Measurements from ENCODE around the gene CELF4. TPM values are rescaled to one million over a fixed set of nuclear protein-coding genes. Genes with fewer than 3 reads are reported as not detected.

CELF4 gene
- total RNA-seq, 1 donor from 2014 or later = 2.3 TPM

DNA sequence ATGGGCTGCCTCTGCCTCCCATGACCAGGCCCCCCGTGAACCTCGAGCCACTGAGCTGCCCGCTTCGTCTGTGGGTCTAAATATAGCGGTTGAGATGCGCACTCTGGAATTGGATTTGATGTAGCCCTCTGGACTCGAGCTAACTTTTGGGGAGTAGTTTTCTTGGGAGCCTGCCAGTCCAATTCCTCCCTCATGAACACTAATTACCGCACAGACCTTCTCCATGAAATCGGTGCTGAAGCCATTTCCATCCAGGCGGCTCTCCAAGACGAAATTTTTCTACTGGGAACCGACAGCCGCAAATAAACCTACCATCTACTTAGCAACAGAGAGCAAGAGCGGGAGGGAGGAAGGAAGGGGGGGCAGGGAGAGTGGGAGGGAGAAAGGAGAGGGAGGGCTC, 63.6 kb downstream of the CELF4 start:
- peak overlapping the region; percentile 97 for H3K27ac Mint-ChIP-seq
- no peak overlapping the region for H3K4me3 Mint-ChIP-seq
- H3K36me3 Mint-ChIP-seq = no peaks in the 10 kb centered on the region
- no peak for DNase-seq (ENCODE audit: low spot score in 2 of 2, unreplicated experiment in 2 of 2)
- no peaks in the 10 kb centered on the region for H3K27me3 Mint-ChIP-seq (ENCODE audit: low read depth)
- TF ChIP-seq, protein P1, sequence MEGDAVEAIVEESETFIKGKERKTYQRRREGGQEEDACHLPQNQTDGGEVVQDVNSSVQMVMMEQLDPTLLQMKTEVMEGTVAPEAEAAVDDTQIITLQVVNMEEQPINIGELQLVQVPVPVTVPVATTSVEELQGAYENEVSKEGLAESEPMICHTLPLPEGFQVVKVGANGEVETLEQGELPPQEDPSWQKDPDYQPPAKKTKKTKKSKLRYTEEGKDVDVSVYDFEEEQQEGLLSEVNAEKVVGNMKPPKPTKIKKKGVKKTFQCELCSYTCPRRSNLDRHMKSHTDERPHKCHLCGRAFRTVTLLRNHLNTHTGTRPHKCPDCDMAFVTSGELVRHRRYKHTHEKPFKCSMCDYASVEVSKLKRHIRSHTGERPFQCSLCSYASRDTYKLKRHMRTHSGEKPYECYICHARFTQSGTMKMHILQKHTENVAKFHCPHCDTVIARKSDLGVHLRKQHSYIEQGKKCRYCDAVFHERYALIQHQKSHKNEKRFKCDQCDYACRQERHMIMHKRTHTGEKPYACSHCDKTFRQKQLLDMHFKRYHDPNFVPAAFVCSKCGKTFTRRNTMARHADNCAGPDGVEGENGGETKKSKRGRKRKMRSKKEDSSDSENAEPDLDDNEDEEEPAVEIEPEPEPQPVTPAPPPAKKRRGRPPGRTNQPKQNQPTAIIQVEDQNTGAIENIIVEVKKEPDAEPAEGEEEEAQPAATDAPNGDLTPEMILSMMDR (IDR thresholded peaks at IDR 0.05; ENCODE audit: unreplicated experiment) = no peak
- peaks cover 45% of the 10 kb centered on the region for H3K4me1 Mint-ChIP-seq
- H3K9me3 Mint-ChIP-seq = no peaks in the 10 kb centered on the region

DNA sequence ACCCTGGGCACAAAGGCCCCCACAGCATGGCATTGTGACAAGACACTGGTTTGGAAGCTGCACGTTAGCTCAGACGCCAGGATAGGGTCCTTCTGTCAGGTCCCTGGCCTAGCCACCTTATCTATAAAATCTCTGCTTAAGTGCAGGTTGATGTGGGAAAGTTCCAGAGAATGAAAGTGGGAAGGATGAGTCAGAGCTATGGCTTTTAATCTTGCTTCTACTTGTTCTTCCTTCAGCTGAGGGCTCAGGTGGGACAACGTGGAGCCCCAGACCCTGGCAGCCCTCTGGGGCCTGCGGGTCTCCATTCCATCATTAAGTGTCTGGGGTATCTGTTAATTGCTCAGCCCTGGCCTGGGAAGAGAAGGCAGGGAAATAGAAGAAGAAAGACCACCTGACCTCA, 64.5 kb downstream of the CELF4 start:
- Mint-ChIP-seq H3K9me3 (no peaks in the 10 kb centered on the region), H3K36me3 (no peaks in the 10 kb centered on the region), H3K27me3 (ENCODE audit: low read depth) (no peaks in the 10 kb centered on the region), H3K4me3 (no peak overlapping the region), H3K4me1 (peaks cover 45% of the 10 kb centered on the region), H3K27ac (peak overlapping the region; percentile 97)
- no peak for DNase-seq (ENCODE audit: low spot score in 2 of 2, unreplicated experiment in 2 of 2)
- TF ChIP-seq, protein P1 (IDR thresholded peaks at IDR 0.05; ENCODE audit: unreplicated experiment) = no peak

DNA sequence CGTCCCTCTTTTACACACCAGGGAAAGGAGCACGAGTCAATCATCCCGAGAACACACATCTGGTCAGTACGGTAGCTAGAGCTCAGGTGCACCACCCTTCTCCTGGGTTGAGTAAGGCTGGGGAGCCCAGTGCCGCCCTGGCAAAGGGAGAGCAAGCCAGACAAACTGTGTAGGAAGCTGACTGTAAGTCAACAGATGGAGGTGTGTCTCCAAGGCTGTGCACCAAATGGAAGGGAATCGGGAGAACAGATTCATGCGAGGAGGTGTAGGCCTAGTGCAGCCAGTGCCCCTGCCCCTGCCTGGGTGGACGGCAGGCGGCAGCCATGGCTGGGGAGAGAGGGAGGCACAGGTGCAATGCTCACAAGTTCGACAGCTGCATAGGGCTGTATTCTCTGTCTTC, 65.7 kb downstream of the CELF4 start:
- TF ChIP-seq, protein P1 (IDR thresholded peaks at IDR 0.05; ENCODE audit: unreplicated experiment) = no peak
- Mint-ChIP-seq H3K4me1 (peaks cover 36% of the 10 kb centered on the region), H3K4me3 (no peak overlapping the region), H3K9me3 (no peaks in the 10 kb centered on the region), H3K27ac (no peak overlapping the region), H3K36me3 (no peaks in the 10 kb centered on the region), H3K27me3 (ENCODE audit: low read depth) (no peaks in the 10 kb centered on the region)
- DNase-seq (ENCODE audit: low spot score in 2 of 2, unreplicated experiment in 2 of 2) = no peak

DNA sequence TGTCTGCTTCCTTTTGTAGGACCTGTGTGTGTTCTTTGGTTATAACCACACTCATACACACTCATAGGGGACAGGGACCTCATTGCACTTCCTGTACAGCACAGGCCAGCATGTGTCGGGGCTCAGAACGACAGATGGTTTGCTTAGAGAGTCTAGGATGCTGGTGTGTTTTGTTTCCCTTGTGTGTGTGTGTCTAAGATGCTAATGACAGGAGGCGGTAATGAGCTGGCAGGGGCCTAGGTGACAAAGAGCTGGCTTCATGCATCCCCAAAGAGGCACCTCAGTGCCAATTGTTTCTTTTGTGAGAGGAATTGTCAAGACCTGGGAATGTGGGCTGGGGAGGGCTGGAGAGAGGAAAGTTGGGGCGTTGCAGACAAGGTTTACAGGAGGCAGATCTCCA, 66.6 kb downstream of the CELF4 start:
- no peak overlapping the region for H3K4me3 Mint-ChIP-seq
- H3K27me3 Mint-ChIP-seq (ENCODE audit: low read depth) = no peaks in the 10 kb centered on the region
- no peaks in the 10 kb centered on the region for H3K9me3 Mint-ChIP-seq
- H3K36me3 Mint-ChIP-seq = no peaks in the 10 kb centered on the region
- peaks cover 29% of the 10 kb centered on the region for H3K4me1 Mint-ChIP-seq
- no peak overlapping the region for H3K27ac Mint-ChIP-seq
- DNase-seq (ENCODE audit: low spot score in 2 of 2, unreplicated experiment in 2 of 2) = no peak
- TF ChIP-seq, protein P1 (IDR thresholded peaks at IDR 0.05; ENCODE audit: unreplicated experiment) = no peak

DNA sequence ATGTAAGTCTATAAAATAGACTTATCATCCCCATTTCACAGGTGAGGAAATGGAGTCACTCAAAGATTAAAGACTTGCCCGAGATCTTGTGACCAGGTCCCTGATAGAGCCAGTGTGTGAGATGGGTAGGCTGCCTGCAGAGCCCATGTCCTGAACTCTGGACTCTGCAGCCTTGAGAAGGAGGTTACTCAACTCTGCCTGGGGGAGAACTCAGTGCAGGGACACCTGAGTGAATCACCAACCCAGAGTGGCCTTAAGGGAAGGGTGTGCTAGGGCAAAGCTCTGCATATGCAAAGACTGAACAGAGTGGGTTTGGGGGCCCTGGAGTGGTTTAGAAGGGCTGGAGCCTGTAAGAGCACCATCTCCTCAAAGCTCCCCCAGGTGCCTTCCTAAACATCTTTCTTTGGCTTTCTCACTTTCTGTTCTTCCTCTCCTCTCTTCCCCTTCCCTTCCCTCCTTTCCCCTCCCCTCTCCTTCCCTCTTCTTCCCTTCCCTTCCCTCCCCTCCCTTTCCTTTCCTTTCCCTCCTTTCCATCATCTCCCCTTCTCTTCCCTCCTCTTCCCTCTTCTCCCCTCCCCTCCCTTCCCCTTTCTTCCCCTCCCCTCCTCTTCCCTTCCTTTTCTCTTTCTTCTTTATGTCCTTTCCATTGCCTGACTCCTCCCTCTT, 67.6 kb downstream of the CELF4 start:
- H3K27ac Mint-ChIP-seq = no peak overlapping the region
- TF ChIP-seq, protein P1 (IDR thresholded peaks at IDR 0.05; ENCODE audit: unreplicated experiment) = no peak
- peaks cover 1% of the 10 kb centered on the region for H3K27me3 Mint-ChIP-seq (ENCODE audit: low read depth)
- no peaks in the 10 kb centered on the region for H3K9me3 Mint-ChIP-seq
- peaks cover 31% of the 10 kb centered on the region for H3K4me1 Mint-ChIP-seq
- DNase-seq (ENCODE audit: low spot score in 2 of 2, unreplicated experiment in 2 of 2) = no peak
- no peak overlapping the region for H3K4me3 Mint-ChIP-seq
- no peaks in the 10 kb centered on the region for H3K36me3 Mint-ChIP-seq

Measured in mesothelial cell of epicardium (in vitro differentiated cells).